Measurements from ENCODE around the gene KLHDC8B. TPM values are rescaled to one million over a fixed set of nuclear protein-coding genes. Genes with fewer than 3 reads are reported as not detected.

Gene KLHDC8B
- total RNA-seq, 1 experiment from 2014 or later, result 21.5 TPM

DNA sequence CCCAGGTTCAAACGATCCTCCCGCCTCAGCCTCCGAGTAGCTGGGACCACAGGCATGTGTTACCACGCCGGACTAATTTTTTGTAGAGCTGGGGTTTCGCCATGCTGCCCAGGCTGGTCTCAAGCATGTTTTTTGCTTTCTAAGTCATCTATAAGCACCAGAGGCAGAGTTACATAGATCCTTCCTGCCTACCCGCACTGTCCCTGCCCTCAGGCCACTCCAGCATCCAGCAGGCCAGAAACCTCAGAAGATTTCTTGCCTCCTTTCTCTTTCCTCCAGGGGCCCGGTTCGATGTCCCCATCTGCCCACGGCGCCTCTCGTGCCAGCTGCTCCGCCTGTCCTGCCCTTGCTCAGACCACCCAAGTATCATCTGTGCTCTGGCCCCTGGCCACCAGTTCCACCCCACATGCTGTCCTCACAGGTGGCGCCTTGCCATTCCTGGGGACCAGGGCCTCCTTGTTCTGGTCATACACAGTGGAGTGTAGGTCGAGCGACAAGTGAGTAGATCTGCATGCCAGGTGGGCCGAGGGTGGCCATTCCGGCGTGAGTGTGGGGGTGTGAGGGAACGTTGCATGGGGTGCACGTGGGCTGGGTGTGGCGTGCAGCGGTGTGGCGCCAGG is 27.3 kb downstream of the KLHDC8B start (continued):
- TF ChIP-seq, protein P1, sequence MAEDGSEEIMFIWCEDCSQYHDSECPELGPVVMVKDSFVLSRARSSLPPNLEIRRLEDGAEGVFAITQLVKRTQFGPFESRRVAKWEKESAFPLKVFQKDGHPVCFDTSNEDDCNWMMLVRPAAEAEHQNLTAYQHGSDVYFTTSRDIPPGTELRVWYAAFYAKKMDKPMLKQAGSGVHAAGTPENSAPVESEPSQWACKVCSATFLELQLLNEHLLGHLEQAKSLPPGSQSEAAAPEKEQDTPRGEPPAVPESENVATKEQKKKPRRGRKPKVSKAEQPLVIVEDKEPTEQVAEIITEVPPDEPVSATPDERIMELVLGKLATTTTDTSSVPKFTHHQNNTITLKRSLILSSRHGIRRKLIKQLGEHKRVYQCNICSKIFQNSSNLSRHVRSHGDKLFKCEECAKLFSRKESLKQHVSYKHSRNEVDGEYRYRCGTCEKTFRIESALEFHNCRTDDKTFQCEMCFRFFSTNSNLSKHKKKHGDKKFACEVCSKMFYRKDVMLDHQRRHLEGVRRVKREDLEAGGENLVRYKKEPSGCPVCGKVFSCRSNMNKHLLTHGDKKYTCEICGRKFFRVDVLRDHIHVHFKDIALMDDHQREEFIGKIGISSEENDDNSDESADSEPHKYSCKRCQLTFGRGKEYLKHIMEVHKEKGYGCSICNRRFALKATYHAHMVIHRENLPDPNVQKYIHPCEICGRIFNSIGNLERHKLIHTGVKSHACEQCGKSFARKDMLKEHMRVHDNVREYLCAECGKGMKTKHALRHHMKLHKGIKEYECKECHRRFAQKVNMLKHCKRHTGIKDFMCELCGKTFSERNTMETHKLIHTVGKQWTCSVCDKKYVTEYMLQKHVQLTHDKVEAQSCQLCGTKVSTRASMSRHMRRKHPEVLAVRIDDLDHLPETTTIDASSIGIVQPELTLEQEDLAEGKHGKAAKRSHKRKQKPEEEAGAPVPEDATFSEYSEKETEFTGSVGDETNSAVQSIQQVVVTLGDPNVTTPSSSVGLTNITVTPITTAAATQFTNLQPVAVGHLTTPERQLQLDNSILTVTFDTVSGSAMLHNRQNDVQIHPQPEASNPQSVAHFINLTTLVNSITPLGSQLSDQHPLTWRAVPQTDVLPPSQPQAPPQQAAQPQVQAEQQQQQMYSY (CRISPR knock-in tag; IDR thresholded peaks at IDR 0.05), result no peak
- TF ChIP-seq CDX4 (CRISPR knock-in tag; IDR thresholded peaks at IDR 0.05; ENCODE audit: borderline replicate concordance), result no peak
- TF ChIP-seq, protein P2, sequence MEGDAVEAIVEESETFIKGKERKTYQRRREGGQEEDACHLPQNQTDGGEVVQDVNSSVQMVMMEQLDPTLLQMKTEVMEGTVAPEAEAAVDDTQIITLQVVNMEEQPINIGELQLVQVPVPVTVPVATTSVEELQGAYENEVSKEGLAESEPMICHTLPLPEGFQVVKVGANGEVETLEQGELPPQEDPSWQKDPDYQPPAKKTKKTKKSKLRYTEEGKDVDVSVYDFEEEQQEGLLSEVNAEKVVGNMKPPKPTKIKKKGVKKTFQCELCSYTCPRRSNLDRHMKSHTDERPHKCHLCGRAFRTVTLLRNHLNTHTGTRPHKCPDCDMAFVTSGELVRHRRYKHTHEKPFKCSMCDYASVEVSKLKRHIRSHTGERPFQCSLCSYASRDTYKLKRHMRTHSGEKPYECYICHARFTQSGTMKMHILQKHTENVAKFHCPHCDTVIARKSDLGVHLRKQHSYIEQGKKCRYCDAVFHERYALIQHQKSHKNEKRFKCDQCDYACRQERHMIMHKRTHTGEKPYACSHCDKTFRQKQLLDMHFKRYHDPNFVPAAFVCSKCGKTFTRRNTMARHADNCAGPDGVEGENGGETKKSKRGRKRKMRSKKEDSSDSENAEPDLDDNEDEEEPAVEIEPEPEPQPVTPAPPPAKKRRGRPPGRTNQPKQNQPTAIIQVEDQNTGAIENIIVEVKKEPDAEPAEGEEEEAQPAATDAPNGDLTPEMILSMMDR (IDR thresholded peaks at IDR 0.05), result no peak
- no peak for TF ChIP-seq RELA (CRISPR knock-in tag; IDR thresholded peaks at IDR 0.05; ENCODE audit: borderline replicate concordance)
- TF ChIP-seq FOXK1 (CRISPR knock-in tag; IDR thresholded peaks at IDR 0.05), result no peak
- no peak for TF ChIP-seq NFATC4 (CRISPR knock-in tag; IDR thresholded peaks at IDR 0.05)
- TF ChIP-seq, protein P3, sequence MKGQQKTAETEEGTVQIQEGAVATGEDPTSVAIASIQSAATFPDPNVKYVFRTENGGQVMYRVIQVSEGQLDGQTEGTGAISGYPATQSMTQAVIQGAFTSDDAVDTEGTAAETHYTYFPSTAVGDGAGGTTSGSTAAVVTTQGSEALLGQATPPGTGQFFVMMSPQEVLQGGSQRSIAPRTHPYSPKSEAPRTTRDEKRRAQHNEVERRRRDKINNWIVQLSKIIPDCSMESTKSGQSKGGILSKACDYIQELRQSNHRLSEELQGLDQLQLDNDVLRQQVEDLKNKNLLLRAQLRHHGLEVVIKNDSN (CRISPR knock-in tag; IDR thresholded peaks at IDR 0.05), result no peak
- no peak for TF ChIP-seq TCF7 (CRISPR knock-in tag; IDR thresholded peaks at IDR 0.05; ENCODE audit: low read depth)
- no peak for TF ChIP-seq MYBL2 (CRISPR knock-in tag; IDR thresholded peaks at IDR 0.05)

DNA sequence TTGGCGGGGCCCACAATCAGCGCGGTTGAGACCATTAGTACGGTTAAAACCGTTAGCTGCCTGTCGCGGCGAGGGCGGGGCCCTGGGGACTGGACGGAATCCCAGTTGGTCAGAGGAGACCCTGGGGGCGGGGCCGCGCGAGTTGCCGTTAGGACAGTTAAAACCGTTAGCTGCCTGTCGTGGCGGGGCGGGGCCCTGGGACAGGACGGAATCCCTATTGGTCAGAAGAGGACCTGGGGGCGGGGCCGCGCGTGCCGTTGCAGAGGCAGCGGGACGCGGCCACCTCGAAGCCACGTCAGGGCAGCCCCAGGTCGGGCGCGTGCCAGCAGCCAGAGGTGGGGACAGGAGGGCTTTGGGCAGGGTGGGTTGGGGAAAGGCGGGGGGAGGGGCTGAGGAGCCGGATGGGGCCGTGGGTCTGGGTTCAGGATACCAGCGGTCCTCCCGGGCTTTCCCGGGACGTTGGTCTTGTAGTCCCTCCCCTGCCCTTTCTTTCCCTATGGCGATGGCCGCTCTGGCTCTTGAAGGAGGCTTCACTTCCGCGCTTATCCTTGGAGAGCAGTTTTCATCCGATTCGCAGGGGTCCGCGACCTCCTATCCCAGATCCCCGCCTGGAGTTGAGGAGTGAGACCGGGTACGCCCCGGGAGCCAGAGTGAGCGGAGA is 28.0 kb downstream of the KLHDC8B start:
- ATAC-seq (peak; percentile 78), DNase-seq (ENCODE audit: low spot score) (peak; percentile 74)
- Mint-ChIP-seq H3K27me3 (ENCODE audit: low read depth) (peaks cover 22% of the 10 kb centered on the region), H3K9me3 (peaks cover 2% of the 10 kb centered on the region; the same call in 1 of the 2 replicates), H3K4me1 (no peaks in the 10 kb centered on the region), H3K27ac (no peak overlapping the region), H3K36me3 (no peaks in the 10 kb centered on the region), H3K4me3 (no peak overlapping the region)
- CTCF ChIA-PET, result interaction anchor here (1.6 kb wide), 1 partner anchor 29 kb away, joined by 7 read pairs; the partner anchor contains the start of gene KLHDC8B
- TF ChIP-seq, protein P4, sequence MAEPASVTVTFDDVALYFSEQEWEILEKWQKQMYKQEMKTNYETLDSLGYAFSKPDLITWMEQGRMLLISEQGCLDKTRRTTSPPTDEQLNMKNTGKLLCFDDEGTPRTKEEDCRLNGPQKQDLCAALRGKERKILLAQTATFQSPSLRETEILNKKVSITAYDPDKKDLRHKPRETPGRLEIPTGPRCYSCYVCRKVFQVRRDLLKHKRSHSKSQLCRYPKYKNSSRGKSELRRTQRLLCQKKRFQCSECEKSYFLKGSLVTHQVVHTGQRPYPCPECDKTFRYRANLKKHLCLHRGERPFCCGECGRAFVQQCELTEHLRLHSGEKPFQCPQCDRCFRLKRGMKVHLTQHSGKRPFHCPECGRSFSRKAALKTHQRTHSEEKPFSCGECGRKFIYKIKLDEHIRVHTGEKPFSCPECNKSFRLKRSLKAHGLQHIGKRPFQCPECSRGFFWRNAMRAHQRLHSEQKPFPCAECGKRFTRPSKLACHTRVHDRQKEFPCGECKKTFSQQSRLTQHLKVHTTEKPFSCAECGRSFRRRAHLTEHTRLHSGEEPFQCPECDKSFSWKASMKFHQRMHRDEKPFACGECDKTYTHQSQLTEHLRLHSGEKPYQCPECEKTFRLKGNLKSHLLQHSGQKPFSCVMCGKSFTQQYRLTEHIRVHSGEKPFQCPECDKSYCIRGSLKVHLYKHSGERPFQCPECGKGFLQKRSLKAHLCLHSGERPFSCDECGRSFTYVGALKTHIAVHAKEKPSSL (CRISPR knock-in tag; conservative IDR thresholded peaks at IDR 0.05), result no peak
- TF ChIP-seq, protein P5, sequence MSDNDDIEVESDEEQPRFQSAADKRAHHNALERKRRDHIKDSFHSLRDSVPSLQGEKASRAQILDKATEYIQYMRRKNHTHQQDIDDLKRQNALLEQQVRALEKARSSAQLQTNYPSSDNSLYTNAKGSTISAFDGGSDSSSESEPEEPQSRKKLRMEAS (CRISPR knock-in tag; IDR thresholded peaks at IDR 0.05), result no peak
- no peak for TF ChIP-seq MYBL2 (CRISPR knock-in tag; IDR thresholded peaks at IDR 0.05)
- TF ChIP-seq, protein P6, sequence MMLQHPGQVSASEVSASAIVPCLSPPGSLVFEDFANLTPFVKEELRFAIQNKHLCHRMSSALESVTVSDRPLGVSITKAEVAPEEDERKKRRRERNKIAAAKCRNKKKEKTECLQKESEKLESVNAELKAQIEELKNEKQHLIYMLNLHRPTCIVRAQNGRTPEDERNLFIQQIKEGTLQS (CRISPR knock-in tag; conservative IDR thresholded peaks at IDR 0.05), result no peak
- no peak for TF ChIP-seq ZNF423 (CRISPR knock-in tag; IDR thresholded peaks at IDR 0.05)
- TF ChIP-seq CREB1 (CRISPR knock-in tag; IDR thresholded peaks at IDR 0.05), result no peak
- TF ChIP-seq ZNF396 (CRISPR knock-in tag; IDR thresholded peaks at IDR 0.05; ENCODE audit: borderline replicate concordance), result no peak
- TF ChIP-seq KAT7 (CRISPR knock-in tag; IDR thresholded peaks at IDR 0.05; ENCODE audit: borderline replicate concordance), result no peak
- POLR2A ChIA-PET, result no interaction called here
